Right atrium auricular region (tissue), 2 donors: ENCODE data around the gene MLLT3. TPM values are rescaled to one million over a fixed set of nuclear protein-coding genes. Genes with fewer than 3 reads are reported as not detected.

Experiments used
- DNase-seq: peaks from one replicate; pipeline ENCODE4 v3.0.0-alpha.2; 2019; ENCODE audit warnings: low spot score
- H3K27ac ChIP-seq, 2 donors: fragments of 200-600 bp; sonication (generic); 1 replicate in 1 of 2; 2 replicates in 1 of 2; pipeline ENCODE4 v1.5.1; 2016 to 2019
- H3K27me3 ChIP-seq, 2 donors: fragments of 200-600 bp; sonication (generic); one replicate each; pipeline versions ENCODE4 v1.5.1 to v1.6.0; 2017 to 2019
- H3K36me3 ChIP-seq: fragments of 200-600 bp; sonication (generic); one replicate; pipeline ENCODE4 v1.5.1; 2016
- H3K4me1 ChIP-seq, 2 donors: fragments of 200-600 bp; sonication (generic); one replicate each; pipeline versions ENCODE4 v1.5.1 to v1.6.0; 2017 to 2019
- H3K4me3 ChIP-seq, 2 donors: fragments of 200-600 bp; sonication (generic); 1 replicate in 1 of 2; 2 replicates in 1 of 2; pipeline ENCODE4 v1.5.1; 2017 to 2019; ENCODE audit warnings: mild to moderate bottlenecking in 1 of 2, moderate library complexity in 1 of 2
- H3K9me3 ChIP-seq, 2 donors: fragments of 200-600 bp; sonication (generic); one replicate each; pipeline ENCODE4 v1.5.1; 2019
- total RNA-seq, 2 donors: library from RNA; depleted of rRNA; stranded (reverse); fragments of >200 nt; gene quantifications; one replicate each; pipeline ENCODE4 v1.1.0, GENCODE V29; 2016
- TF ChIP-seq, protein P1 (sequence below), 2 donors: fragments of 200-600 bp; sonication (generic); IDR thresholded peaks; one replicate each; pipeline ENCODE4 v1.5.1; 2019; ENCODE audit warnings: antibody characterized with exemption in 2 of 2

The MLLT3 gene
- total RNA-seq, 2 donors from 2014 or later: 5.3 to 7.6 TPM

DNA sequence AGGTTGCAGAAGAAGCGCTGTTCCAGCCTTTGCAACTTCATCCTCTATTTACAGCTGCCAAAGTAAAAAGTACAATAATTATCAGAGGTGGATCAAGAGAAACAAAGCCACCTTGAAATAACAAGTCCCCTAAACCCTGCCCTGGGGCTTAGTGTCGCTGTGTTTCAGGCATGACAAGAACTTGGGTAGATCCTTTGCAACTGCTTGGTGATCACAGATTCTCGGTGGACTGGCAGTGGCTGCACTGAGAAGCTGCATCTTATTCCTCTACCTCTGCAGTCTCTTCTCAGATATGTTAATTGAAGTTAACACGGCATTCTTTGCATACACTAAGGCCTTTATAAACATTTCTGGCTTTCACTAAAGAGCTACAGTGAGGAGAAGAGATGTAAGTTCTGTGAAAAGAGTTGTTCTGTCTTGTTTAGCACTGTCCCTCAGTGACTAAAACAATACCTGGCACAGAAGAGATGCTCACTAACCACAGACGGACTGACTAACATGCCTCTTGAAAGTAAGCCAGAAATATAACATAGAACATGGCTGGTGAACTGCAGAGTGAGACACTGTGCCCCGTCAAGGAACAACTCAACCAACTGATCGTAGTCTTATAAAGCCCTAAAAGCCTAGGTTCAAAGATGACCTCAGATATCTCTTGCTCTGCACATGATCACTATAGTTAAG lies 144.2 kb downstream of the MLLT3 start:
- no peaks in the 10 kb centered on the region for H3K27me3 ChIP-seq
- H3K9me3 ChIP-seq: no peaks in the 10 kb centered on the region
- no peaks in the 10 kb centered on the region for H3K36me3 ChIP-seq
- H3K4me3 ChIP-seq: no peak overlapping the region
- H3K4me1 ChIP-seq: peaks cover 0 to 40% of the 10 kb centered on the region in 2 donors
- no peak for DNase-seq
- no peak overlapping the region for H3K27ac ChIP-seq
- TF ChIP-seq, protein P1, sequence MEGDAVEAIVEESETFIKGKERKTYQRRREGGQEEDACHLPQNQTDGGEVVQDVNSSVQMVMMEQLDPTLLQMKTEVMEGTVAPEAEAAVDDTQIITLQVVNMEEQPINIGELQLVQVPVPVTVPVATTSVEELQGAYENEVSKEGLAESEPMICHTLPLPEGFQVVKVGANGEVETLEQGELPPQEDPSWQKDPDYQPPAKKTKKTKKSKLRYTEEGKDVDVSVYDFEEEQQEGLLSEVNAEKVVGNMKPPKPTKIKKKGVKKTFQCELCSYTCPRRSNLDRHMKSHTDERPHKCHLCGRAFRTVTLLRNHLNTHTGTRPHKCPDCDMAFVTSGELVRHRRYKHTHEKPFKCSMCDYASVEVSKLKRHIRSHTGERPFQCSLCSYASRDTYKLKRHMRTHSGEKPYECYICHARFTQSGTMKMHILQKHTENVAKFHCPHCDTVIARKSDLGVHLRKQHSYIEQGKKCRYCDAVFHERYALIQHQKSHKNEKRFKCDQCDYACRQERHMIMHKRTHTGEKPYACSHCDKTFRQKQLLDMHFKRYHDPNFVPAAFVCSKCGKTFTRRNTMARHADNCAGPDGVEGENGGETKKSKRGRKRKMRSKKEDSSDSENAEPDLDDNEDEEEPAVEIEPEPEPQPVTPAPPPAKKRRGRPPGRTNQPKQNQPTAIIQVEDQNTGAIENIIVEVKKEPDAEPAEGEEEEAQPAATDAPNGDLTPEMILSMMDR (IDR thresholded peaks at IDR 0.05): no peak

DNA sequence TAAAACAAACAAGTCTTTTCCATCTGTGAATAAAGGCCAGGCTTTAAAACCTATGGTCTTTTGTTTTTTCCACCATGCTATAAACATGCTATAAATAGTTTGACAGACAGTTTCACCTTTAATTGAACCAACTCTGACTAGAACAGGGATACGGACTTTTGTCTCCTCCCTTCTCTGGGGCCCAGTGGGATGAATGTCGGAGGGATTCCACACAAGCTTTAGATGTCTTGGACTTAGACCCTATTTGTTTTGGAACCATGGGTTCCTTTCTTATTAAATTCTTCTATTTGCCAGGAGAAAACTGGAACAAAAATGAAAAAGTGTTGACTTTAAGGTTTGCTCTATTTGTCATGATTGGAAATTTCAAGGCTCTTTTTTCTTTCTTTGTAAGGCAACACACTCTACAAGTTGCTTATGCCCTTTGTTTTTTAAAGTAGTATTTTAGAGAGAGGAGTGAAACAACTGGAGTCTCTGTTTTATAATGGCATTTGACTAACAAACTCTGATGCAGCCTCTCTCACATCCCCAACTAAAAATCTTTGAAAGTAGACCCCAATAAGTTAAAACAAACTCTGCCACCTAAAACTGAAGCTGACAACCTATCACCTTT lies 145.3 kb downstream of the MLLT3 start:
- Histone ChIP-seq H3K27ac (no peak overlapping the region), H3K9me3 (no peaks in the 10 kb centered on the region), H3K36me3 (no peaks in the 10 kb centered on the region), H3K4me1 (peaks cover 0 to 46% of the 10 kb centered on the region in 2 donors), H3K27me3 (no peaks in the 10 kb centered on the region), H3K4me3 (no peak overlapping the region)
- DNase-seq: no peak
- TF ChIP-seq, protein P1 (IDR thresholded peaks at IDR 0.05): no peak

DNA sequence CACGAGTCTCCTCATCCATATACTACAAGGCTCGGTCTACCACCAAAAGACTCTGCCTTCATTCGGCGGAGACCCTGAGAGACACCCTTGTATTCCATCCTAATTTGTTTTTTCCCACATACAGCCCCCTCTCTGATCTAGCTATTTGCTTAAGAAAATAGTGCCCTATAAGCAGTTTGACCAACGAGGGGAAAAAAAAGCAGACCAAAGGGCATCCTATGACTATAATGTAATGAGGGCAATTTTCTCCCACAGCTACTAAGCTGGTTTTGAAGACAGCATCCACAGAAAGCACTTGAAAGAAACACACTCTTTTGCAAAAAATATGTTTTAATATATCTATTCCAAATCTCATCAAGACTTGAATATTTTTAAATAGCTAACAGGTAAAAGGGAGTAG lies 147.8 kb downstream of the MLLT3 start:
- no peak overlapping the region for H3K27ac ChIP-seq
- no peaks in the 10 kb centered on the region for H3K27me3 ChIP-seq
- DNase-seq: no peak
- H3K4me3 ChIP-seq: no peak overlapping the region
- peaks cover 0 to 46% of the 10 kb centered on the region in 2 donors for H3K4me1 ChIP-seq
- H3K9me3 ChIP-seq: no peaks in the 10 kb centered on the region
- no peaks in the 10 kb centered on the region for H3K36me3 ChIP-seq
- TF ChIP-seq, protein P1 (IDR thresholded peaks at IDR 0.05): no peak

GRCh38 chr9:20473515-20474013 lies 148.7 kb downstream of the MLLT3 start:
- no peak for DNase-seq
- Histone ChIP-seq H3K4me1 (peaks cover 0 to 40% of the 10 kb centered on the region in 2 donors), H3K36me3 (no peaks in the 10 kb centered on the region), H3K4me3 (no peak overlapping the region), H3K9me3 (no peaks in the 10 kb centered on the region), H3K27ac (no peak overlapping the region), H3K27me3 (no peaks in the 10 kb centered on the region)
- TF ChIP-seq, protein P1 (IDR thresholded peaks at IDR 0.05): no peak

DNA sequence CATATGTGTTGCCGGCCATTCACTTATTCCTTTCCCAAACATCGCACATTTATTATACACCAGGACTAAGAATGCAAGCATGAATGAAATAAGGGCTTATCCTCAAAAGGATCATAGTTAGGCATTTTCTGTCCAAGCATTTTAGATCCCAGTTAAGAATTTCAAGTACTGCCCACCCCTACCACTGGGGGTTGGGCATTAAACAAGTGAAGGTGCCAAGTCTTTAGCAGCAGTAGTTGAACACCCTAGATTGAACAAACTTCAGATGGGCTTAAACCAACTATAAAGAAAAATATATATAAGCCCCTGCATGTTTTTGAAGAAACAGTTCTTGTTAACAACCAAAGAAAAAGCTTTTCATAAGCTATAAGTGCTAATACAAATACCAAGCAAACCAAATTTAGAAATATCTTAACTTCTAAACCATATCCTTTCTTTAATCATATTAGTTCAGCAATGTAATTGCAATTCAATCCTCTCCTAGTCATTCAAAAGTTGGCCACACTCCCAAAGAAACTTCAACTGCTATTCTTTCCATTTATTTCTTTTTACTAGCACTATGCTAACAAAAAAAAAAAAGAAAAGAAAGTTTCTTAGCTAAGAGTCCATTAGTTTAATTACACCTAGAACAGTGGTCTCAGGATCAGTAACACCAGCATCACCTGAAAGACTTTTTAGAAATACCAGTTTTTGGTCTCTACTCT lies 149.8 kb downstream of the MLLT3 start:
- DNase-seq: no peak
- no peak overlapping the region for H3K4me3 ChIP-seq
- no peaks in the 10 kb centered on the region for H3K36me3 ChIP-seq
- no peak overlapping the region for H3K27ac ChIP-seq
- H3K27me3 ChIP-seq: no peaks in the 10 kb centered on the region
- H3K9me3 ChIP-seq: no peaks in the 10 kb centered on the region
- TF ChIP-seq, protein P1 (IDR thresholded peaks at IDR 0.05): no peak
- H3K4me1 ChIP-seq: peaks cover 0 to 29% of the 10 kb centered on the region in 2 donors
